HEK293 (cell line): Measurements from ENCODE around the gene UCKL1.

Experiments
- CTCF ChIP-seq: fragments of 450-650 bp; formaldehyde crosslinking; IDR thresholded peaks from 2 replicates; pipeline ENCODE4 v1.5.1; 2016; ENCODE audit warnings: missing biosample characterization, missing genetic modification characterization
- ZNF549 ChIP-seq: fragments of 450-650 bp; IDR thresholded peaks from 2 replicates; pipeline ENCODE4 v1.5.1; 2018; ENCODE audit warnings: missing biosample characterization, missing genetic modification characterization, mild to moderate bottlenecking, inconsistent platforms, moderate library complexity

GRCh38 chr20:63958471-63958870 is 2.3 kb upstream of the UCKL1 start:
- TF ChIP-seq CTCF: no peak
- TF ChIP-seq ZNF549: no peak
